ENCODE data around the gene MAP2K6.

- no peak for TF ChIP-seq CTCF (IDR thresholded peaks at IDR 0.05)
- no peak for TF ChIP-seq POLR2A (IDR thresholded peaks at IDR 0.05)
Observed at GRCh38 chr17:69414408-69415274, at the start of gene MAP2K6.
